ENCODE measurements around the gene KRT80. TPM values are rescaled to one million over a fixed set of nuclear protein-coding genes. Genes with fewer than 3 reads are reported as not detected.

The KRT80 gene
- total RNA-seq, 1 donor from 2014 or later = 10.7 TPM

DNA sequence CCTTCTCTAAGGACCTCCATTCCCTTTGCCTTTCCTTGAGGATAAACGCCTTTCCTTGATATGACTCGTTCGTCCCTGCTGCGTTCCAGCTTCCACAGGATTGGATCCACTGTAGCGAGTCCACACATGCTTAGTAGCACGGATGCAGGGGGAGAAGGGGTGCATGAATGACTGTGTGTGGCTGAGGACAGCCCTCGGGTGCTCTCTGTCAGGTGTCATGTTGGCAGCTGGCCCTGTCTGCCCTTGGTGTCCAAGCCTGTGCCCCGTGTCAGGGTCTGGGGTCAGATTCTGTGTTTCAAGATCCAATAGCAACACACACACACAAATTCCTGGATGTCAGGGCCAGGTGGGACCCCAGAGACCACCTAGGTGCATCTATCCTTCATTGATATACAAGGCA is 17.5 kb upstream of the KRT80 start:
- H3K4me1 Mint-ChIP-seq (ENCODE audit: low read depth) = peaks cover 60% of the 10 kb centered on the region
- peak; percentile 41 for DNase-seq (ENCODE audit: low spot score)
- no peaks in the 10 kb centered on the region for H3K27me3 Mint-ChIP-seq (ENCODE audit: low read depth)
- no peaks in the 10 kb centered on the region for H3K36me3 Mint-ChIP-seq (ENCODE audit: low read depth)
- no peak overlapping the region for H3K27ac Mint-ChIP-seq (ENCODE audit: unreplicated experiment)
- H3K4me3 Mint-ChIP-seq (ENCODE audit: unreplicated experiment) = no peak overlapping the region
- no peaks in the 10 kb centered on the region for H3K9me3 Mint-ChIP-seq (ENCODE audit: low read depth)
- TF ChIP-seq, protein P1, sequence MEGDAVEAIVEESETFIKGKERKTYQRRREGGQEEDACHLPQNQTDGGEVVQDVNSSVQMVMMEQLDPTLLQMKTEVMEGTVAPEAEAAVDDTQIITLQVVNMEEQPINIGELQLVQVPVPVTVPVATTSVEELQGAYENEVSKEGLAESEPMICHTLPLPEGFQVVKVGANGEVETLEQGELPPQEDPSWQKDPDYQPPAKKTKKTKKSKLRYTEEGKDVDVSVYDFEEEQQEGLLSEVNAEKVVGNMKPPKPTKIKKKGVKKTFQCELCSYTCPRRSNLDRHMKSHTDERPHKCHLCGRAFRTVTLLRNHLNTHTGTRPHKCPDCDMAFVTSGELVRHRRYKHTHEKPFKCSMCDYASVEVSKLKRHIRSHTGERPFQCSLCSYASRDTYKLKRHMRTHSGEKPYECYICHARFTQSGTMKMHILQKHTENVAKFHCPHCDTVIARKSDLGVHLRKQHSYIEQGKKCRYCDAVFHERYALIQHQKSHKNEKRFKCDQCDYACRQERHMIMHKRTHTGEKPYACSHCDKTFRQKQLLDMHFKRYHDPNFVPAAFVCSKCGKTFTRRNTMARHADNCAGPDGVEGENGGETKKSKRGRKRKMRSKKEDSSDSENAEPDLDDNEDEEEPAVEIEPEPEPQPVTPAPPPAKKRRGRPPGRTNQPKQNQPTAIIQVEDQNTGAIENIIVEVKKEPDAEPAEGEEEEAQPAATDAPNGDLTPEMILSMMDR (IDR thresholded peaks at IDR 0.05) = no peak

DNA sequence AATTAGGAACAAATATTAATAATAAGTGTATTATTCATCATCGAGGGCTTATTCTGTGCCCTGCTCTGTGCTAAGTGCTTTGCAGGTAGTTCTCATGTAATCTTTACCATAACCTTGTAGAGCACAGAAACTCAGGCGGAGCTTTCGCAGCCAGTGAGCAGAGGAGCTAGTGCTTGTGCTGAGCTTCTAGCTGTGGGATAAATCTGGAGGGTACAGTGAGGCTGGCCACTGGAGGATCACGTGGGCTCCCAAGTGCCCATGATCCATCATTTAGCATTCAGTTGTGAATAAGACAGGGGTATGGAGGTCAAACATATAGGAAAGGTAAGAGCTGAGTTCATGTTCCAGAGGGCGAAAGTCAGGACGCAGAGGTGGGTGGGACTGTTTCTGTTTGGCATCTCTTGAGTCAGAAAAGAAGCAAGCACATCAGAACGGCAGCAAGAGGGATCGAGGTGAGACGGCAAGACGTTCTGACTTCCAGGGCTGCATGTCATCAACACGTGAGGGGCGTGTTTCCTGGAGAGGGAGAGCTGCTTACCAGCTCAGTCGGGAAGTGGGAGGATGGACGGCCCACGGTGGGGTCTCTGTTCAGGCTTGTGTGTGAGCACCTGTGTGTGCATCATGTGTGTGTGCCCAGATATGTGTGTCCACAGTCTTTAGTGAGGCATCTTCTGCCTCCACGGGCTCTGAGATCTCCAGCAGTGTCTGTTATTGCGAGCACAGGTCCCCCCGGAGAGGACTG is 16.8 kb upstream of the KRT80 start:
- H3K27ac Mint-ChIP-seq (ENCODE audit: unreplicated experiment) = no peak overlapping the region
- H3K36me3 Mint-ChIP-seq (ENCODE audit: low read depth) = no peaks in the 10 kb centered on the region
- H3K27me3 Mint-ChIP-seq (ENCODE audit: low read depth) = no peaks in the 10 kb centered on the region
- H3K4me3 Mint-ChIP-seq (ENCODE audit: unreplicated experiment) = no peak overlapping the region
- no peaks in the 10 kb centered on the region for H3K9me3 Mint-ChIP-seq (ENCODE audit: low read depth)
- peaks cover 64% of the 10 kb centered on the region for H3K4me1 Mint-ChIP-seq (ENCODE audit: low read depth)
- peak; percentile 68 for DNase-seq (ENCODE audit: low spot score)
- TF ChIP-seq, protein P1 (IDR thresholded peaks at IDR 0.05) = no peak

DNA sequence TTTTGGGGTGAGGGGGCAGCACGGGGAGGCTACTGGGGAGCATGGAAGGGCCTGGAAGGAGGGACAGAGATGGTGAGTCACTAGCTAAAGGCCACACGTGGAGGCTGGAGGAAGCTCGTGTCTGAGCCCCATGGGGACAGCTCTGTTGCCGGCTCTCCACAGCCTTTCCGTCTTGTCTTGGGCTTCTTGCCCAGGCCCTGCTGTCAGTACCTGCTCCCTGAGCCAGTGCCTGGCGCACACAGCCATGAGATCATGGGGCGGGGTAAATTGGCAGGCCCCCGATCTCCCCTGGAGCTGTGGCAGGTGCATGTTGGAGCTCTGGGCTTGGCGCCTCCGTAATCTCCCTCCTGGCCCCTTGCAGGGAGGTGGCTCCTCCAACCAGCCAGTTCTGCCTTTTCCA is 16.1 kb upstream of the KRT80 start:
- peak; percentile 90 for DNase-seq (ENCODE audit: low spot score)
- Mint-ChIP-seq H3K27me3 (ENCODE audit: low read depth) (no peaks in the 10 kb centered on the region), H3K4me3 (ENCODE audit: unreplicated experiment) (no peak overlapping the region), H3K36me3 (ENCODE audit: low read depth) (no peaks in the 10 kb centered on the region), H3K9me3 (ENCODE audit: low read depth) (no peaks in the 10 kb centered on the region), H3K27ac (ENCODE audit: unreplicated experiment) (peak overlapping the region; percentile 57), H3K4me1 (ENCODE audit: low read depth) (peaks cover 65% of the 10 kb centered on the region)
- TF ChIP-seq, protein P1 (IDR thresholded peaks at IDR 0.05) = no peak

DNA sequence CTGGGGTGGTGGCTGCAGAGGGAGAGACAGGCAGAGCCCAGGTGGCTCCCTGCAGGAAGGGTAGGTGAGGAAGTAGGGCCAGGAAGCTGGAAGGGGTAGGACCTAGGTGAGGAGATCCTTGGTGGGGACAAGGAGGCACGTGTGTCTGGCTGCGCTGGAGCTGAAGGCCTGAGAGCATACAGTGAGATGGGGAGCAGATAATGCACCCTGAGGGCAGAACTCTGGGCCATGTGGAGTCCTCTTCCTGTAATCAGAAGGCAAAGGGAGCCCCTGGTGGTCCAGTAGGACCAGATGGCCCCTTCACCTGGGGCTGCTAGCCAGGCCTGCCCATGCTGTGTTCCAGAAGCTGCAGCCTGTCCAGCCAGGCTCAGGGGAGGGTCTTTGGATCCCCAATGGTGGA is 15.3 kb upstream of the KRT80 start:
- Mint-ChIP-seq H3K4me3 (ENCODE audit: unreplicated experiment) (no peak overlapping the region), H3K27ac (ENCODE audit: unreplicated experiment) (peak overlapping the region; percentile 22), H3K36me3 (ENCODE audit: low read depth) (no peaks in the 10 kb centered on the region), H3K4me1 (ENCODE audit: low read depth) (peaks cover 73% of the 10 kb centered on the region), H3K9me3 (ENCODE audit: low read depth) (no peaks in the 10 kb centered on the region), H3K27me3 (ENCODE audit: low read depth) (no peaks in the 10 kb centered on the region)
- peak; percentile 55 for DNase-seq (ENCODE audit: low spot score)
- TF ChIP-seq, protein P1 (IDR thresholded peaks at IDR 0.05) = no peak

DNA sequence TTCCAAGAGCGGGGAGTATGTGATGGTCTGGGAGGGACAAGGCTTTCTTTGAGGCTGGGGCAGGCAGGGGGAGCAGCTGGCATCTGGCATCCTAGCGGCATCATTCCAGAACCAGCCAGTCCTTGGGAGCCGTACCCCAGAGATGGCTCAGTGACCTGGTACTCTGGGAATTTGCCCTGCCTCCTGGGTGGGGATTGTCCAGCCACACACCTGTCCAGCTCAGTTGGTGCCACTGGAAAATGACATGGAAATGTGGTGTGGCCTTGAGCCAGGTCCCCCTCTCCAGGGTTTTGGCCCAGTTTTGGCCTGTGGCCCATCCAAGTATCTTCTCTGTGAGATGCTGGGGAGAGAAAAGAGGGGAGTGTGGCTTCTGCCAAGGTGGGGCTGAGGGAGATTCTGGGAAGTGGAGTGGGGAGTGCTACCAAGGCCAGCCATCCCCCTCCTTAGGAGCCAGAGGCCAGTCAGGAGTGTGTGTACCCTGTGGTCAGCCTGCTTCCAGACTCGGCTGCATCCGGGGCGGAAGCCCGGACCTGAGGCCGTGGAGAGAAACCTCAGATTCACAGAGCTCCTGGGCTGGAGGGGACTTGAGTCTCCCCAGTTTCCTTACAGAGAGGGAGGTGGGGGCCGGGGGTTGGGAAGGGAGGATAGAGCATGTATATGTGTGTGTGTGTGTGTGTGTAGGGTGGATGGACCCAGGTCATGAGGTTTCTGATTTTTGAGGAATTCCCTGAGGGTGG is 14.7 kb upstream of the KRT80 start:
- peak overlapping the region; percentile 22 for H3K27ac Mint-ChIP-seq (ENCODE audit: unreplicated experiment)
- H3K27me3 Mint-ChIP-seq (ENCODE audit: low read depth) = no peaks in the 10 kb centered on the region
- H3K4me3 Mint-ChIP-seq (ENCODE audit: unreplicated experiment) = no peak overlapping the region
- peaks cover 78% of the 10 kb centered on the region for H3K4me1 Mint-ChIP-seq (ENCODE audit: low read depth)
- TF ChIP-seq, protein P1 (IDR thresholded peaks at IDR 0.05) = no peak
- peak; percentile 47 for DNase-seq (ENCODE audit: low spot score)
- H3K36me3 Mint-ChIP-seq (ENCODE audit: low read depth) = no peaks in the 10 kb centered on the region
- H3K9me3 Mint-ChIP-seq (ENCODE audit: low read depth) = no peaks in the 10 kb centered on the region
